GM21825 (cell line): ENCODE results near the gene CLCF1.

ENCODE experiments used
- ATAC-seq: cut with Tn5 transposase; IDR thresholded peaks from one replicate; pipeline ENCODE4 v1.9.1; 2021; ENCODE audit warnings: mild to moderate bottlenecking, moderate library complexity; ENCODE audit not compliant: unreplicated experiment

Gene CLCF1

DNA sequence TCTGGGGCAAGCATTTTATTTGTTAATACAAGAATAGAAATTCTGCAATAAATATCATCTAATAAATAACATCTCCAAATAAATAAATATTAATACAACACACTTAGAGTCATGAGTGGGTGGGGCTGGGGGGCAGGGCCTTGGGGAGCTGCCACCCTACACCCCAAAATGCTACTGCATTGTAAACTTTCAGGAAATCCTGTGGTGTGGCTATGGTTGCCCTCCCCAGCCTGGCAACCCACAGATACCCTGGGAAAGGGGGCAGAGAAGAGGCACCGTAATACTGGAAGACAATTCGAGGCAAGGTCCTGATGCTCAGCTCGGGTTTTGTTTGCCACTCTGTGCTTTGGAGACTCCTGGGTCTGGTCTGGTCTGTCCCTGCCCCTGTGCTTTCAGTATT, 9.2 kb downstream of the CLCF1 start:
- ATAC-seq, result no peak

DNA sequence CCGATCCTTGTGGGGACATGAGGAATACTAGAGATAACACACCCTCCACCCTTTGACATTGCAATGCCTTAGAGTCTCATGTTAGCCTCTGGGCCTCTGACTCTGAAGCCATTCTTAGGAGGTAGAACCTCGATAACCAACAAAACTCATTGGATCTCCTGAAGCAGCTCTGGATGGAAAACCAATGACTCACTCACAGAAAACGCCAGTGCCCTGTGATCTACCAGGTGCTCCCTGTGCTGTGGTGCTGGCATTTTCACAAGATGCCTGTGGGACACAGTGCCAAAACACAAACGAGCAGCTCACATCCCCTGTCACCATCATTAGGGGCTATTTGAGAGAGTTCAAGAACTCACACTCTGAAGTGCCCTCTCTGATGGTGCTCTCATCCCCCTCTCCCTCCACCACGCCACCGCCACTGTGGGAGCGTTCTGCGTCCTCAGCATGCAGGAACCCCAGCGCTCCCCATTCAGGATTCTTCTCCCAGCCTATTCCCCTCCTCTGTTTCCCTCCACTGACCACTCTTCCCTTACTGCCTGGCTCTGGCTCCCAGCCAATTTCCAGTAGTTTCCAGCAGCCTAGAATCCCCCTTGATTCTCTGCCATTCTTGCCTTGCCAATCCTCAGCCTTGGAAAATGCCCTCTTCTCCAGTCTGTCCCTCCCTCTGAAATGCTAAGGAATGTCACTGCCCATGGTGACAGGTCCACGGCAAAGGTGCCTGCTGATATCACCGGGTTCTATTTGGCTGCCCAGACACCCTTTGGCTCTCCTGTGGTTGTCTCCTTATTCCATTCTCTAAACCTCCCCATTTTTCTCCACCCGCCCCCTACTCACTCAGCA, 15.3 kb downstream of the CLCF1 start:
- ATAC-seq, result no peak

DNA sequence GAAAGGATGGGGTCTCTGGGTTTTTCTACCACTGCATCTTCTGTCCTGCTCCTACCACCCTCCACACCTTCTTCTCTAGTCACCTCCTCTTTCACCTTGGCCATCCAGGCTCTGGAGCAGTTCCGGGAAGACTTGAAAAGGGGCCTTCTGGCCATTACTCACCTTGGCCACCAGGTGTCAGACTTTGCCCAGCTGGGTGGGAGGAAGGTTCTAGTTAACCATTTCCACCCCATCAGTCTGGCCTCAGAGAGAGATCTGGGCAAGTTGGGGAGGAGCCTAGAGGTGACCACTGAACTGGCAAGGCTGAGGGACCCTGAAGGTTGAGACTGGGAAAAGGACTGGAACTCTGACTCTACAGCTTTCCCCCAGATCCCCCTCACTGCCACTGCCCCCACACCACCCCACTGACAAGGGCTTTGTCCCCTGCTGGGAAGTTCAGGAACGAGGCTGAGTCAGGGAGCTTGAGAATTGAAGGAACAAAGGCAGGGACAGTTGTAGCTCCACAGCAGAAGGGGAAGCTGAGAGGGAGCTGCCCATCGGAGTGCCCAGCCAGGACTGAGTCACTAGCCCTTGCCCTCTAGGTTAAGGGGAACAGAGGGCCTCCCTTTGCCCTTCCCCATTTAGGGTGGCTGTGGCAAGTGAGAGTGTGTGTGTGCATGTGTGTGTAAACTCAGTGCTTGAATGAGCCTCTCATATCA, 16.4 kb downstream of the CLCF1 start:
- no peak for ATAC-seq

DNA sequence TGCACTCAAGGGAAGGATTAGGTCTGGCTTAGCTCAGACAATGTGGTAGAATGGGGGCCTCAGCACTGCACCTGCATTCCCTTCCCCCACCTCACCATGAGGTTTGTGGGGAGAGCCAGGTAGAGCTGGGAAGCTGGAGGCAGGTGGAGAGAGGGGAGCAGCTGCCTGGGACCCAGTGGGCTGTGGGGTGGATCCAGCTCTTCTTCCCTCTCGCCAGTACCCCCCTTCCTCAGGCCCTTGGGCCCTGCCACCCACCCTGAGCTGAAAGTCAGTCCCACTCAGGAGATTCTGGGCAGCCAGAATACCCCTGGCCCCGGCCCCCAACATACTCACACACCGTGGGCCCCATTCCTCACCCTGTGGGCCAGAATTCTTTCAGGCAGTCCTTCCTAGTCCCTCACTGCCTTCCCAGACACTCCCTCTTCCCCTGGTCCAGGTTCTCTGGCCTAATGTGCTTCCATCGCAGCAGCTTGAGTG, 17.0 kb downstream of the CLCF1 start:
- ATAC-seq, result no peak

DNA sequence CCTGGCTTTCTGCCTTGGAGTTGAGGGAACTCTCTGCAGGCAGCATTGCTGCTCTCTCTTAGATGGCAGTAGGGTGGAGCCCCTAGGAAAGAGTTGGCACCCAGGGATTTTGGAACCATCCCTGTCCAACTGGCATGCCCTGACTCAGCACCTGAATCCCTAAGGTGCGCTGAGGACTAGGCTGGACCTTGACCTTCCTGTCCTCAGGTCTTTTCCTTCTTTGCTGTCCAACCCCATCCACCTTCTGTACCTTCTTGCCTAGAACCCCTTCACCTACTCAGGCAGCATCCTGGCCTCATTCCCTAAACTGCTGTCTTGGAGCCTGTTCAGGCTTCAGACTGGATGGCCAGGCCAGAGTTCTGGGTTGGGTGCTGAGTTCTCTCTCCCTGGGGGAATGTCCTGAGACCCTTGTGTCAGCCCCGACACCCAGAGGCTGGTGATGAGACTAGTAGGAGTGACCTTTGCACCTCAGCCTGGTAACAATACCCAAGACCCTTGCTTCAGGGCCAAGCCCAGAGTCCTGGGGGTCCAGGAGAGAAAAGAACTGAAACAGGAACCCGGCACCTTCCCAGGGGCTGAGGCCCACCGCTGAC, 17.5 kb downstream of the CLCF1 start:
- ATAC-seq, result no peak

DNA sequence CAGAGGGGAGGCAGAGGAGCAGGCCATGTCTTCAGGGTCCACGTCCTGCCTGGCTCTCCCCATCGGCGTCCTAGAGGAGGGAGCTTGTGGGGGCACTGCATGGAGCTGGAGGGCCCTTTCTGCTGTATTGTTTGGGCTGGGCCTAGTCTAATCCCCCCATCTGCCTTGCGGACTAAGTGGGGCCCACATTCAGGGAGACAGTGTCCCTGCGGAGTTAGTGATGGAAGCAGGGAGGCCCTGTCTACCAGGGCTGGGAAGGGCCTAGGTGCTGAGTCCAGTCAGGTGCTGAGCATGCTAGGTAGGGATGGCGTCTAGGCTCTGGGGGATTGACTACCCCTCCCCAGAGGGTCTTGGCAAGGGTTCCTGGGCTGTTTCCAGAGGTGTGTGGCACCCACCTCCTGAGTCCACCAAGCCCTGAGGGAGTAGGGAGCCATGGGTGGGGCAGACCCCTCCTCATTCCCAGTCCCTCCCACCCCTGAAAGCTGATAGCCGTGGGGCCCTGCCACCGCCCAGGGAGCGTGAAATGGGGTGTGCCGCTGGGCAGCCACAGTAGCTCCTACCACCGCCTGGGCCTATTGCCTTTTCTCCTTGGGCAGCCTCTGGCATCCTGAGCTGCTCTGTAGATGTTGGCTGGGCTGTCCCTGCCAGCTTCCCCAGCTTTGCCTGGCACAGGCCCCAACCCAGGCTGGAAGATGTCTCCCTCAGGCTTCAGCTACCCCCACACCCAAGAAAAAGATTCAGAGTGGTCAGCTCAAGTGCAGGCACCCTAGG, 18.2 kb downstream of the CLCF1 start:
- no peak for ATAC-seq

DNA sequence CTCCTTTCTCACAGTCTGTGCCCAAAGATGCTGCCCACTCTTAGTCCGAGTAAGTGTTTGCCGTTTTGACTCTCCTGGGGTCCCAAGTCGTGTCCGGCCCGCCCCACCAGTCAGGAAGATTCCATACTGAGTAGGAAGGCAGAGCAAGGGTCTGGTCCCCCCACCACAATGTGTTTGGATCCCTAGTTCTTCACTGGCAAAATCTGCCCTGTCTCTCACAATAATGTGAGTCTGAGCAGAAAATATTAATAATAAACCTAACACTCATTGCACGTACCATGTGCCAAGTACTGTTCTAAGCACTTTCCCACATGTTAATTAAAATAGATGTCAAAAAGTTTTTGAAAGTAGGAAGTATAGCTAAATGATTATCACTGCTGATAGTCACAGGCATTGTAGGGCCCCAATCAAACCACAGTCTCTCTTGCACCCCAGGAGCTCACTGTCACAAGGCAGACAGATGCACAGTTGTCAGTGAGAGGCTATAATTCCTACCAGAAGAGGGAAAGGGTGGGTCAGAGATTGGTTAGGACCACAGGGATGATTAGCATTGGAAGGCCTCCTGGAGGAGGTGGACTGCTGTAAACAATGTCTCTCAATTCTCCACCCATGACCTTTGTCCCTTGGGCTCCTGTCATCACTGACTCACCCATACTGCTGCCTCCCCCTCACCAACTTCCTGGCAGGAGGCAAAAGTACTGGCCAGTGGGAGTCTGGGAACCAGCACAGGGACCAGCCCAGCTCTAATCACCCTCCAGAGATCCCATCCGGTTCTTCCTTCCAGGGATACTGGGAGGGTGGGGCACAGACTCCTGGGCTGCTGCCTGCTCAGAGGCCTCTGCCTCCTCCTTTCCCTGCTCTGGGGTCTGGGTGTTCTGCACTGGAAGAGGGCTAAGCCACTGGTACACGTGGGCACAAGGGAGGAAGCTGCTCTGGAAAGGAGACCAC, 19.0 kb downstream of the CLCF1 start:
- ATAC-seq, result no peak

DNA sequence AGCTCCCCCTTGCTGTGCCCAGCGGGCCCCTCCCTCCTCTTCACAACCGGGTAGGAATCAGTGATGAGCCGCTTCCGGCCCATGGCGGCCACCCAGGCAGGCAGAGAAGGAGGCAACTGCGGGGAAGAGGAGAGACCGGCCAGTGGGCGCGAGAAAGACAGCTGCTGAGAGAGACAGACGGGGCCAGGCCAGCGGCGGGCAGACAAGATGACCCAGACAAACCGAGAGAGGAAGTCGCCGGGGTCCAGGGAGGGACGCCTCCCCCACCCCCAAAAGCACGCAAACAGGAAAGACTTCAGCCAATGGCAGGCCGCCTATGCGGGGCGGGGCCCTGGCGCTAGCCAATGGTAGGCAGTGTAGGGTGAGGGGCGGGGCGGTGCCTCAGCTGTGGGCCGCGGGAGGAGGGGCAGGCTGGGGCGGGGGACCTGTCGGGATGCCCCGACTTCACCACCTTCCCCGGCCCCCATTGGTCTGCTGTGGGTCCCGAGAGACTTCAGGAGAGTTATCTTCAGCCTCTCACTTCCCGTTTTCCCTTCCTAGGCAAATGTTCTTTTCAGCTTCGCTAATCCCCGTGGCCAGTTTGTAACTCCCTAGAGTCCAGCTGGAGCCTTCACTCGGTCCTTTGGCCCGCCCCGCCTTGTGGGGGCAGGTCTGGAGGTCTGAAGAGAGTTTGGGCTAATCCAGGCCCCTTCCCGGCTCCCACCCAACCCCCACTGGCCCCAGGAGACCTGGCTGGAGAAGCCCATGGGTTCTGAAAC, 19.9 kb downstream of the CLCF1 start, which contains the start of gene POLD4:
Gene POLD4 (minus strand): TSS at position 230 of the 758 bp plus-strand sequence. CDS start 147 bp downstream, at position 83.
- peak; percentile 61 for ATAC-seq

DNA sequence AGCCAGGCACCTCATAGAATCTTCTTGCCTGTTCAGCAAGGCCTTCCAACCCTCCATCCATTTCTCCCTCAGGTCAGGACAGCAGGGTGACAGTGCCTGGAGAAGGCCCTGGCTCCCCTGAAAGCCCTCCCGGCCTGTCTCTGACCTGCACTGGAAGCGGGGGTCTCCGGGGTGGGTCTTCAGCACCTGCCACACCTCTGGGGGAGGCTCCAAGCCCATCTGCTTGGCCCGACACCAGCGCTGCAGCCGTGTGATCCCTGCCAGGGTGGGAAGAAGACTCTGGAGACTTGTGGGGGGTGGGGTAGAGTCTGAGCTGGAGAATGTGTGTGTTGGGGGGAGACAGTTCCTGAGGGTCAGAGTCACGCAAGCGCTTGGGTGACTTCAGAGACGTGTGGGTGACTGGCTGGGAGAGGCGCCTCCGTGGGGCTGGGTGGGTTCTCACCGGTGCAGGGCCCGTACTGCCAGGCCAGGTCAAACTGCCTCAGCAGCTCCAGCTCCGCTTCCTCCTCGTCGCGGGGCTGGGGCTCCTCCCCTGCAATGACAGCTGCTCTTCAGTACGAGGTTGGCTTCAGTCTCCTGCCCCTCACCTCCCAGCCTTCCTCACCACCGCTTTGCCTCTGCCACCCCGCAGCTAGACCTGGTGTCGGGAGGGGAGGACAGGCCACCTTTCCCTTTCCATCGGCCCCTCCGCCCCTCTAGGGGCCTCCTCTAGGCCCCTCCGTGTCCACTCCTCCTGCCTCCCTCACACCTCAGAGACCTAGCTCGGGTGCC, 20.7 kb downstream of the CLCF1 start:
- ATAC-seq, result no peak

DNA sequence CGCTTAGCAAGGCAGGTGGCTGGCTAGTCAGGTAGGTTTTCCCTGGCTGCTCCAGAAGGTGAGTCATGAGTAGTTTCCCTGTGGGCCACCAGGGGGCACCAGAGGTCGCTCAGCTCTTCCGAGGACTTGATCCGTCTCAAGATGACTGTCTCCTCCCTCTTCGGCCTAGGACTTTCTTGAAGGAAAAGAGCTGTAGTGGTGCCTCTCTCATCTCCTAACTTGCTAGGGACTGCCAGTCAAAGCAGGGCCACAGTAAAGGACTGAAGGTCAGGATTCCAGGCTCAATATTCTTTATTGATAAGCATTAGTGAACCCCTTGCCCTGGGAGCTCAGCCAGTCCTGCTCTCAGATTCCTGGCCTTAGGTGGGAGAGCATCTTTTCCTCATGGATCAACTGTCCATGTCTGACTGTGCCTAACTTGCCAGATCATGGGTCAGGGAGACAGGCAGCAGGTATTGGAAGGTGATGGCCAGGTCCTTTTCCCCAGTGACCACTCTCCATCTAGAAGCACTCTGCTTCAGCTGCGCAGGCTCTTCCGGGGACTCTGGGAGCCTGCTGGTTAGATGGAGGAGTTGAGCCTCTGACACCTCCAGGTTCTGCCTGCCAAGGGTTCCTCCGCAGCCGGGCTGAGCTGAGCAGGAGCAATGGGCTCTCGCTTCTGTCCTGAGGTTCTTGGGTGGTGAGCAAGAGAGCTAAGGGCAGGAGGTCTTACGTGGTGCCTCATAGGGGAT, 22.0 kb downstream of the CLCF1 start:
- no peak for ATAC-seq

DNA sequence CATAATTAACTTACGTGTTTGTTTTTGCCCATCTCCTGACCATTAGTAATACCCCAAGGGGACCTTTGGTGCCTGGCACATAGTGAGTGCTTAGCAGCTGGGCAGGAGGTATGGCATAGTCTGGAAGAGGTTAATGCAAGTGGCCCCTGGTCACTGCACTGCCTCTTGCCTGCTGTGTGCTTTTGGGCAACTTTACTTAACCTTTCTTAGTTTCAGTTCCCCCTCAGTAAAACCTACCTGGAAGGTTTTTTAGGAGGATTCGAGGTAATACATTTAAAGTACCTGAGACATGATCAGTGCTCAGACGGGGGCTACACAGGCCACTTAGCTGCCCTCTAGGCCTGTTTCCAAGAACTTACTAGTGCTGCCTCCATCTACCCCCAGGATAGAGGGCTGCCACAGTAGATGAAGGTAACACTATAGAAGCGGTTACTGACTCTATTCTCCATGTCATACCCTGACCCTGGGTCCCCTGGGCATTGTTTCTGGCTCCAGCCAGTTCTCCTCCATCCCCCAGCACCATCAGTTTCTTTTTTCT, 23.4 kb downstream of the CLCF1 start:
- no peak for ATAC-seq

DNA sequence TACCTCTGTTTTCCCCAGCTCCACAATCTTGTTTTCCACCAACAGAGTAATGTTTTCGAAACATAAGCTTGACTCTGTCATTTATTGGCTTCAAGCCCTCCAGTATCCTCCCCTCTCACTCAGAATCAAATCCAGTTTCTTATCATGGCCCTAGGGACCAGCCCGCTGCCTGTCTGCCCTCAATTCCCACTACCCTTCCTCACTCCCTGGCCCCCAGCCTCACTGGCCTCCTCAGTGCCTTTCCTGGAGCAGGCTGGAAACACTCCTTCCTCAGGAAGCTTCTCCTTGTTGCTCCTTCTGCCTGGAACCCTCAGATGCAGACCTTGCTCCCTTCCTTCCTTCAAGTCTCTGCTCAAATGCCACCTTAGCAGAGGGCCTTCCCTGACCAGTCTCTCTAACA, 23.9 kb downstream of the CLCF1 start:
- ATAC-seq, result no peak

DNA sequence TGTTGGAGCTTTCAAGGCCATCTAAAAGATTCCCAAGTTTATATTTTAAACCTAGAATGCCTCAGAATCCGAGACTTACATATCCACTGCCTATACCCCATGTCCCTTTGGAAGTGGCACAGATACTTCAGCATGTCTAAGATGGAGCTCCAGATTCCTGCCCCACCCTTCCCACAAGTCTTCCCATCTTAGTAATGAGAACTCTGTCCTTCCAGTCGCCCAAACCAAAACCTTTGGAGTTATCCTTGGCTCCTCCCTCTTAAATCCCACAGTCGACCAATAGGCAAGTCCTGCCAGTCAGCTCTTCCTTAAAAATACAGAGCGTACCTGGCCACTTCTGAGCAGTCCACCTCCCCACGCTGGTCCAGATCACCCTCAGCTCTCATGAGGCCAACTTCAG, 24.4 kb downstream of the CLCF1 start:
- ATAC-seq, result no peak

DNA sequence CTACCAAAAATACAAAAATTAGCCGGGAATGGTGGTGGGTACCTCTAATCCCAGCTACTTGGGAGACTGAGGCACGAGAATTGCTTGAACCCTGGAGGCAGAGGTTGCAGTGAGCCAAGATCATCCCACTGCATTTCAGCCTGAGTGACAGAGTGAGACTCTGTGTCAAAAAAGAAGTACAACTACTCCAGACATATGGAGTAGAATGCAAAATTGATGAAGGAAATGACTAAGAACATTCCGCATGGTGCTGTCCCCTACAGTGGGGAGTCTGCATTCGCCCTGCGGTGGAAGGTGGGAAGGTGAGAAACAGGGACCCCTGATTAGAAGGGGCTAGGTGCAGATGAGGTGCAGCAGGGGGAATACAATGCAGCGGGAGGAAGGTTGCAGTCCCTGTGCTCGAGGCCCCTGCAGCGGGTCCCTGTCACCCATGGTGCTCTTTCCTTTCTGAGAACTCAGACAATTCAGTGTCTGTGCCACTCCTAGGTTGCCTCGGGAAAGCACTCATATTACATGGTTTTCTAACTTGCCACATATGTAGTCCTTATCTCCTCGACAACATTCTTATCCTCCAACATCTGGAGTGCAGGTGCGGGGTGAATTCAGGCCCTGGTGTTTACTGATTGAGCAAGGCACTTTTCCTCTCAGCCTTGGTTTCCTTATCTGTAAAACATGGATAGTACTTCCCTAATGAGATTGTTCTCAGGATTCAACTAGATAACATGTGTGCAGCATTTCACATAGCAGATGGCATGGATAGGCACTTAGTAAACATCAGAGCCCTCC, 25.2 kb downstream of the CLCF1 start:
- ATAC-seq, result no peak

DNA sequence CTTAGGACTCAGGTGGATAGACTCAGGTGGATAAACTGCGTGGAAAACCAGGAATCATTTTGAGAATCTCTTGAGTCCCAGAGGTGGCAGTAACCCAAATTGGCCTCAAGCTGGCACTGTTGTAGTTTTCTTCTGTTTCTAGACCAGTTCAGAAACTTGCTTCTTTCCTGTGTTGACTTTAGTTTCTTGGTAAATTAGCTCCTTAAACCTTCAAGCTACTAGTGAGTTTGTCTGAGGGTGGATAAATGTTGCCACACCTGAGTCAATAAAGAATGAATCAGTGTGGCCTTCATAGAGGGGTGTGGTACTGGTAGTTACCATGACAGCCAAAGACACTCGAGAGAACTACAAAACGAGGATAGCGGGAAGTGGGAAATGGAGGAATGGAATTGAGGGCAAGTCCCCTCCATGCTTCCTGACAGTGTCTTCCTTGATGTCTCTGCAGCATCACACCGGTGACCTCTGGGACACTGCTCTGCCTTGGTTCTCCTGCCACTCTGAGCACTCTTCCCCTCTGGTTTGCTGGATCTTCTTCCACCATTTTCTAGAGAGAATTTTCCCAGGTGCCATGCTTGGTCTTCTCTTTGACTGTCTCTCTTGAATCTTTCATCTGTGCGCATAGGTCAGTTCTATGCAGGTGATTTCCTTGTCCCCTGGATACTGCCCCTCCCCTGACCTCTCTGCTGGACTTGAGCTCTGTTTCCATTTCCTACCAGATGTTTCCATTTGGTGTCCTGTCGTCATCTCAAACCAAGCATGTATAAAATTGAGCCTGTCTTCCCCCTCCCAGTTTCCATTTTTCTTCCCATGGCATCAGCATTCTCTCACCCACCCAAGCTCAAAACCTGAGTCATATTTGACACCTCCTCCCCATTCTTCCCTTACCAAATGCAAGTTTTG, 27.2 kb downstream of the CLCF1 start:
- no peak for ATAC-seq
